Measurements from ENCODE around the gene AP1S1. TPM values are rescaled to one million over a fixed set of nuclear protein-coding genes. Genes with fewer than 3 reads are reported as not detected.

The AP1S1 gene
- total RNA-seq, 1 experiment from 2014 or later = 72.5 TPM

DNA sequence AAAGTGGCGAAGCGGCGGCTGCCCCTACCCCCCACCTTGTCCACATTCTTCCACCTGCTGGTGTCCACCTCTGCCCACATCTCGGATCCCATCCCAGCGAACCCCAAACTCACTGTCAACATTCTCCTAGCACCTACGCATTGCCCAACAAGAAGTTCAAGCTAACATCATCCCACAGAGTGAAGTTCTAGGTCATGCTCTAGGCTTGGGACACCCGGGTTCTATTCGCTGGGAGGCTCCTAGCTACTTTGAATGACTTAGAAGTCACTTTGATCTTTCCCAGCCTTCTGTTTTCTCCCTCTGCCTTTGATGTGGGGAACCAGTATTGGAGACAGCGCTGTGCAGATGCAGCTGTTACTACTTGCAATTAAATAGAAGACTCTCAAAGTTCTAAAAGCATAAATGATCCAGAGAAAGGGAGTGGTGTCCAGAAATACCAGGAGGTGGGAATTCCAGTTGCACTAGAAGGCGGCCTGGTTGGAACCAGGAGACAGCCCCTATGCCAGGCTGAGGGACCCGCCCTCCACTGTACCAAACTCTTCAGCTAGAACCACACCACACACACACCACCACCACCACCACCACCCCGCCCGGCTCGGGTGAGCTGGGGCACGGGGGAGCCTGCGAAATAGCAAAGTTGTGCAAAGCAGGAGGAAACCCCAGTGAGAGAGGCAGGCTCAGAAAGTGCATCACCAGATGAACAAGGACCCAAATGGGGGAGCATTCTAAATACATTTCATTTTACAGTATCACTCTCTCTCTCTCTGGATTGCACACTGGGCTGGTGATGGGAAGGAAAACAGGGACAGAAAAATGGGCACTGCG, 16.6 kb downstream of the AP1S1 start:
- Mint-ChIP-seq H3K4me1 (ENCODE audit: insufficient read depth, unreplicated experiment) (peaks cover 45% of the 10 kb centered on the region), H3K9me3 (ENCODE audit: unreplicated experiment) (no peaks in the 10 kb centered on the region), H3K4me3 (ENCODE audit: unreplicated experiment) (no peak overlapping the region), H3K27ac (ENCODE audit: low read depth, unreplicated experiment) (peak overlapping the region; percentile 71), H3K27me3 (ENCODE audit: insufficient read depth, unreplicated experiment) (peaks cover 95% of the 10 kb centered on the region), H3K36me3 (ENCODE audit: insufficient read depth, unreplicated experiment) (no peaks in the 10 kb centered on the region)
- CTCF ChIA-PET = interaction anchor here (0.5 to 2.8 kb wide), 19 partner anchors 9 to 260 kb away, joined by 3 to 31 read pairs (median 4); no protein-coding TSS in a partner anchor
- DNase-seq (ENCODE audit: unreplicated experiment) = no peak
- BruUV-seq (replicated peaks) = no TSS peak
- TF ChIP-seq, protein P1, sequence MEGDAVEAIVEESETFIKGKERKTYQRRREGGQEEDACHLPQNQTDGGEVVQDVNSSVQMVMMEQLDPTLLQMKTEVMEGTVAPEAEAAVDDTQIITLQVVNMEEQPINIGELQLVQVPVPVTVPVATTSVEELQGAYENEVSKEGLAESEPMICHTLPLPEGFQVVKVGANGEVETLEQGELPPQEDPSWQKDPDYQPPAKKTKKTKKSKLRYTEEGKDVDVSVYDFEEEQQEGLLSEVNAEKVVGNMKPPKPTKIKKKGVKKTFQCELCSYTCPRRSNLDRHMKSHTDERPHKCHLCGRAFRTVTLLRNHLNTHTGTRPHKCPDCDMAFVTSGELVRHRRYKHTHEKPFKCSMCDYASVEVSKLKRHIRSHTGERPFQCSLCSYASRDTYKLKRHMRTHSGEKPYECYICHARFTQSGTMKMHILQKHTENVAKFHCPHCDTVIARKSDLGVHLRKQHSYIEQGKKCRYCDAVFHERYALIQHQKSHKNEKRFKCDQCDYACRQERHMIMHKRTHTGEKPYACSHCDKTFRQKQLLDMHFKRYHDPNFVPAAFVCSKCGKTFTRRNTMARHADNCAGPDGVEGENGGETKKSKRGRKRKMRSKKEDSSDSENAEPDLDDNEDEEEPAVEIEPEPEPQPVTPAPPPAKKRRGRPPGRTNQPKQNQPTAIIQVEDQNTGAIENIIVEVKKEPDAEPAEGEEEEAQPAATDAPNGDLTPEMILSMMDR (IDR thresholded peaks at IDR 0.05; ENCODE audit: unreplicated experiment) = no peak
- intact Hi-C loops (cut with micrococcal nuclease) = no loop called here
- POLR2A ChIA-PET = interaction anchor here (1.2 to 1.6 kb wide), 3 partner anchors 20 to 47 kb away, joined by 4 to 6 read pairs (median 5); partner anchors contain the start of genes PLOD3 and ZNHIT1

DNA sequence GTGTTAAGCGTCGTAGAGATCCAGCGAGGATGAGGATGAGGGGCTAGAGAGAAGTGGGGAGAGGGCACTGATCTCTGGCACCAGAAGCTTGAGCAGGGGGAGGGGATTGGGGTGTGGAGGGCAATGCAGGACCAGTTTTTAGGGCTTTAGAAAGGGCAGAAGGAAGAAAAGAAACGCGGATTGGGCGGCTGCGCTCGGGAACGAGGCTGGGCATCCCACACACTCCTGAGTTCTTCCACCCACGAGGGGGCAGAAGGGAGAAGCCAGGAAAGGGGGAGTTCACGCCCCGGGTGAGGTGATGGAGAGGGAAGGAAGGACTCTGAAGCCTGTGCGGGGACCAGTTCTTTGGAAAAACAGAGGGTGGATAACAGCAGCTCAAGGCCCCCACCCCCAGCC, 17.2 kb downstream of the AP1S1 start:
- intact Hi-C loops (cut with micrococcal nuclease) = no loop called here

DNA sequence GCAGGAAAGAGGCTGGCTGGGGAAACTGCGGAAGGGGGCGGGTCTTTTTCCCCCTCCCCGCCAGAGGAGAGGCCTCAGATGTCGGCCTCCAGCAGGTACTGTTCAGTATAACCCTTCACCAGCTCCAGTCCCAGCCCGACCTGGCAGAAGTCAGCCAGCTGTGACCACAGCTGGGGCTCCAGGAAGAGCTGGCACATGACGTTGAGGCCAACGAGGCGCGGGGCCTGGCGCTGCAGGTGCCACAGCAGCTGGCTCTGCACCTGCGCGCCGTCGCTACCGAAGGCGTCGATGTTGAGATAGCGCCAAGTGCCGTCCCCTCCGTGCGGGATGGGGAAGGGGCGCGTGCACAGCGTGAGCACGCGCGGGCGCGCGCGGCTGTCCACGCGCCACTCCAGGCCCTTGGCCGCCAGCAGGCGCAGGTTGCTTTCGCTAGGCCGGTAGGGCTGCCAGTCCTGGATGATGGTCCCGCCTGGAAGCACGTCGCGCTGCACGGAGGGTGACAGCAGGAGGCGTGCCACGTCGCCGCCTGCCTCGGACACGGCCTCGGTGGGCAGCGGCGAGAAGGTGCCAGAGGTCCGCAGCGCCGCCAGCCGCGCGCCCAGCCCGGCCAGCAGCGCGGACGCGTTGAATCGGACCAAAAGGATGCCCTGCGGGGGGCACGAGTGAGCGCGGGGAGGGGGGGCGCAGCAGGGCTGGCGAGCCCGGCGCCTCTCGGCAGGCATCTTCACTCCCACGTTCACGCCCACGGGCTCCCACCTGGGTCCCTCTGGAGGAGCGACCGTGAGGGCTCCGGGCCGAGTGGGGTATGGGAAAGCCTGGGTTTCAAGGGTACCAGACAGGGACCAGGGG, 18.0 kb downstream of the AP1S1 start:
- CTCF ChIA-PET = interaction anchor here (0.6 to 2.8 kb wide), 9 partner anchors 10 to 113 kb away, joined by 3 to 31 read pairs (median 5); no protein-coding TSS in a partner anchor
- POLR2A ChIA-PET = interaction anchor here (1.2 kb wide), 1 partner anchor 46 kb away, joined by 5 read pairs; the partner anchor contains the start of genes PLOD3 and ZNHIT1
- no peak for DNase-seq (ENCODE audit: unreplicated experiment)
- peaks cover 81% of the 10 kb centered on the region for H3K27me3 Mint-ChIP-seq (ENCODE audit: insufficient read depth, unreplicated experiment)
- H3K36me3 Mint-ChIP-seq (ENCODE audit: insufficient read depth, unreplicated experiment) = no peaks in the 10 kb centered on the region
- no TSS peak for BruUV-seq (replicated peaks)
- TF ChIP-seq, protein P1 (IDR thresholded peaks at IDR 0.05; ENCODE audit: unreplicated experiment) = no peak
- H3K4me1 Mint-ChIP-seq (ENCODE audit: insufficient read depth, unreplicated experiment) = peaks cover 35% of the 10 kb centered on the region
- intact Hi-C loops (cut with micrococcal nuclease) = no loop called here
- no peaks in the 10 kb centered on the region for H3K9me3 Mint-ChIP-seq (ENCODE audit: unreplicated experiment)
- H3K4me3 Mint-ChIP-seq (ENCODE audit: unreplicated experiment) = peak overlapping the region; percentile 61
- H3K27ac Mint-ChIP-seq (ENCODE audit: low read depth, unreplicated experiment) = no peak overlapping the region

More for the DNA sequence above, 17.2 kb downstream of the AP1S1 start:
- POLR2A ChIA-PET = interaction anchor here (1.2 kb wide), 2 partner anchors 20 to 47 kb away, joined by 4 to 5 read pairs; partner anchors contain the start of genes PLOD3 and ZNHIT1
- no peak for DNase-seq (ENCODE audit: unreplicated experiment)
- Mint-ChIP-seq H3K4me3 (ENCODE audit: unreplicated experiment) (peak overlapping the region; percentile 23), H3K27me3 (ENCODE audit: insufficient read depth, unreplicated experiment) (peaks cover 89% of the 10 kb centered on the region), H3K27ac (ENCODE audit: low read depth, unreplicated experiment) (no peak overlapping the region), H3K36me3 (ENCODE audit: insufficient read depth, unreplicated experiment) (no peaks in the 10 kb centered on the region), H3K9me3 (ENCODE audit: unreplicated experiment) (no peaks in the 10 kb centered on the region), H3K4me1 (ENCODE audit: insufficient read depth, unreplicated experiment) (peaks cover 41% of the 10 kb centered on the region)
- TF ChIP-seq, protein P1 (IDR thresholded peaks at IDR 0.05; ENCODE audit: unreplicated experiment) = peak; percentile 9
- no TSS peak for BruUV-seq (replicated peaks)
- CTCF ChIA-PET = interaction anchor here (0.5 to 2.8 kb wide), 11 partner anchors 10 to 119 kb away, joined by 3 to 31 read pairs (median 5); no protein-coding TSS in a partner anchor
